GM21526 (cell line): Measurements from ENCODE around the gene AMBRA1.
"Not testable (repeated sequence)": the region's sequence is repeated elsewhere in the genome, so short reads cannot be mapped to it uniquely, and the experiment has no call there.

Experiments
- ATAC-seq: cut with Tn5 transposase; IDR thresholded peaks from one replicate; pipeline ENCODE4 v1.9.1; 2021; ENCODE audit warnings: moderate library complexity; ENCODE audit not compliant: unreplicated experiment, low FRiP score

Gene AMBRA1

GRCh38 chr11:46518928-46519327 is 74.9 kb downstream of the AMBRA1 start:
- ATAC-seq = not testable (repeated sequence)

GRCh38 chr11:46514370-46514769 is 79.5 kb downstream of the AMBRA1 start:
- ATAC-seq = no peak

GRCh38 chr11:46513934-46514342 is 79.9 kb downstream of the AMBRA1 start:
- no peak for ATAC-seq

- no peak for ATAC-seq
These were observed 81.5 kb downstream of the AMBRA1 start for GRCh38 chr11:46512261-46512881.

DNA sequence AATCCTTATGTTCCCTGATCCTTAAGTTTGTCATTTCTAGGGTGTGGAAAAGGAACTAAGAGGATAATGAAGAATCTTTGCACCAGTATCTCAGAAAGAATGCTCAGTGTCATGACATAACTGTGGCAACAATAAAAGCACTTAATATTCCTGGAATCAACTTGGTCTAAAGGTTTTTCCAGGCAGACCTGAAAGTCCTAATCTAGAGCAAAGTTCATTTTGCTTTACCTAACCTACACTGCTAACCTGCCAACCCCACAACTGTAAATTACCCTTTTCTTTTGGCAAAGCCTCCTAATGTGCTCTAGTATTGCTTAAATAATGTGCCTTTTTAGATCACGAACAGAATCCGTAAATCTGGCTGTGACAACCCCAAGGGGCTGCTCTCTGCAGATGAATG is 82.5 kb downstream of the AMBRA1 start:
- ATAC-seq = no peak

- no peak for ATAC-seq
These were observed 85.5 kb downstream of the AMBRA1 start for GRCh38 chr11:46508360-46508759.

DNA sequence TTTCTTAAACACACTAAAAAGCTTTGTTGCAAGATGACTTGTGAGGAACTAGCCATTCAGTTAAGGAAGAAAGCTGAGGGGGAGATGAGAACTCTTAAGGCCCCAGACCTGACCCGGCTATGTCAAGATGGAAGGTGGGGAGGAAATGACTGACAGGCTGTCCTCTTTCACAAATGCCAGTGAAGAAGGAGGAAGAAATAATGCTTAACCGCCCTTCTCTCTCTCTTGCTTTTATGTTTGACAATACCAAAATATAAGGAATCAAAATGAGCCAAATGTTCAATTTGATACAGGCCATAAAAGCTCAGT is 87.4 kb downstream of the AMBRA1 start:
- ATAC-seq = no peak

DNA sequence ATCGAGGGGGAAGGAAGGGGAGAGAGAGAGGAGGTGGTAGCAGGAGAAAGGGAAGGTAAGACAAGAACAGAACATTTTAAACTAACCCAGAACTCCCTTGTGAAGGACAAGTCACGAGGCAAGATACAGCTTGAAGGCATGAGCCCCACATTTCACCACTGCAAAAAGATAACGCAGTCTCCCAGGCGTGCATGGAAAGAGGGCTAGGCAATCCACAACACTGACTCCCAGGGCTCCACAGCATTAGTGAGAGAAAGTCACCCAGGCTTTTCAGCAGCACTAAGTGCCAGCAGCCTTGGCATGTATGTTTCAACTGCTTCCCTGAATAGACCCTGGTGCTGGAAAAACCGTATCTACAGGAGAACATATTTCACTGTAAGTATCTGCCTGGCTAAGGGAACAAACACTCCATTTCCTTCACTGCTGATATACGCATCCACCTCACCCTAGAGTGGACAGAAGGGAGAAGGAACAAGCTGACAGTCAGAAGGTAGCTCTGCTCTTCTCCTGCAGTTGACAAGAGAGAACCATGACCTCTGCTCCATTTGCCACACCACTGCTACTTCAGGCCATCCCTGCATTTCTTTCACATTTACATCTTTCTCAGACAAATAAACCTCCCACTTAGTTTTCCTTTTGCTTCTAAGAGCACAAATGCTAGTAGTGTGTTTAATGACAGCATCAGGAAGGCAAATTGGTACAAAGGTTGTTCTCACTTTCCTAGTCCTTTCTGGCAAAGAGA is 87.9 kb downstream of the AMBRA1 start:
- ATAC-seq = no peak

GRCh38 chr11:46504817-46505613 is 88.8 kb downstream of the AMBRA1 start:
- ATAC-seq = no peak

GRCh38 chr11:46499821-46500220 is 94.0 kb downstream of the AMBRA1 start:
- ATAC-seq = no peak

GRCh38 chr11:46498968-46499367 is 94.9 kb downstream of the AMBRA1 start:
- no peak for ATAC-seq

DNA sequence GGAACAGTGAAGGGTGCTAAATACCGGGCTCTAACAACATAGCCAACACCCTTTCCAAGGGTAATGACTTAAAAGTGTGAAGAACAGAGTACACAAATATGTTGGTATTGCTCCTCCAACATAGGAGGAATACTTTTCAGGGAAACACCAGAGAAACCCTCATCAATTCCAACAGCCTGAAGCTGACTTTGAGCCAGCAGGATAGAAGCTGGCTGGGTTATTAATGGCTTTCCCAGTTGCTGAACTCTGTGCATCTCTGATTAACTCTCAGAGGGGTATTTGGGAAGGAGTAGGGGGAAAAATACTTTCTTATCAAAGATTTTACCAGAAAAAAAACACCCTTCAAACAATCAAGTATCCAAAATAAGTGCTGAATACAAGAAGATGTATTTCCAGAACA is 95.6 kb downstream of the AMBRA1 start:
- no peak for ATAC-seq

DNA sequence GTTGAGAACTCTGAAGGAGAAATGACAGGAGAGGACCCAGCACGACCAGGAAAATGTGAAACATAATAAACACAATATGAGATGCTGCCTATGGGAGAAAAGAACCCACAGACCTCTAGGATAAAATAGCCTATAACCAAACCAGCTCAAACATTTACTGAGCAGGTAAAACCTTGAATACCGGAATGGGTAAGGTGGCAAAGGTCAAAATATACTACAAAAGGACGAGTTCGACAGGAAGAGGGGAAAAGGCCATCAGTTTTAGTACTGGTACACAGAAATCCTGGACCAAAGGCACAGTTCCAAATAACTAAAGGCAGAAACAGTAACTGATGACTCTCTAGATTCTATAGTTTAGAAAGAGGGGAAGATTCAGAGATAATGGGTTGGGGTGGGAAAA is 96.3 kb downstream of the AMBRA1 start:
- ATAC-seq = no peak

DNA sequence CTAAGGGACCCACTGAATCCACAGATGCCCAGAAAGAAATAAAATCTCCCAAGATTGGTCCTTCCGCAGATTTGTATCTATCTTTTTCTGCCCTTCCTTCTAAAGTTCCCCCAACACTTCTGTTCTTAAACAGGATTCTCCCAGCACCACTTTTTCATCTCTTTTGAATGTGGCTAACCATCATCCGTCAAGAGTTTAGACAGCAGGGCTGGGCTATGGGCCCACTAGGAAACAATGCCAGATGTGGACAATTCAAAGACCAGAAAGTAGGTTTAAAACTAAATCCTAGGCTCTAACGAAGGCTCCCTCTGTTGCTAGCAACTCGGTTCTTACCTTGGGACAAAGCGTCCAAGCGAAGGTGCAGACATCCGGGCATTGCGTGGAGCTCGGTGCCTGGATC is 100.0 kb downstream of the AMBRA1 start:
- no peak for ATAC-seq

DNA sequence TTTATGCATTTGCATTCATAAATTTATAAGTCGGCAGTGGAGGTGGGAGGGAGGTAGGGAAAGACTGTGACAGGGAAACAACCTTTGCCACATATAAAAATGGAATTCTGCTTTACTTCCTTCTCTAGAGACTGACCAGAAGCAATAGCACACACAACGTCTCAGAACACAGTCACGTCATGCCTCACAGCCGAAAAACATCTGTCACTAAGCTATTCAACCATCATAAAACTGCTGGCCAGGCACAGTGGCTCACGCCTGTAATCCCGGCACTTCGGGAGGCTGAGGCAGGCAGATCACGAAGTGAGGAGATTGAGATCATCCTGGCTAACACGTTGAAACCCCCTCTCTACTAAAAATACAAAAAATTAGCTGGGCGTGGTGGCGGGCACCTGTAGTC is 101.3 kb downstream of the AMBRA1 start:
- ATAC-seq = no peak

- ATAC-seq = no peak
These were observed 102.0 kb downstream of the AMBRA1 start for GRCh38 chr11:46491661-46492330.

GRCh38 chr11:46490666-46491065 is 103.2 kb downstream of the AMBRA1 start:
- ATAC-seq = no peak

- ATAC-seq = no peak
These were observed 103.9 kb downstream of the AMBRA1 start for GRCh38 chr11:46489656-46490560.

DNA sequence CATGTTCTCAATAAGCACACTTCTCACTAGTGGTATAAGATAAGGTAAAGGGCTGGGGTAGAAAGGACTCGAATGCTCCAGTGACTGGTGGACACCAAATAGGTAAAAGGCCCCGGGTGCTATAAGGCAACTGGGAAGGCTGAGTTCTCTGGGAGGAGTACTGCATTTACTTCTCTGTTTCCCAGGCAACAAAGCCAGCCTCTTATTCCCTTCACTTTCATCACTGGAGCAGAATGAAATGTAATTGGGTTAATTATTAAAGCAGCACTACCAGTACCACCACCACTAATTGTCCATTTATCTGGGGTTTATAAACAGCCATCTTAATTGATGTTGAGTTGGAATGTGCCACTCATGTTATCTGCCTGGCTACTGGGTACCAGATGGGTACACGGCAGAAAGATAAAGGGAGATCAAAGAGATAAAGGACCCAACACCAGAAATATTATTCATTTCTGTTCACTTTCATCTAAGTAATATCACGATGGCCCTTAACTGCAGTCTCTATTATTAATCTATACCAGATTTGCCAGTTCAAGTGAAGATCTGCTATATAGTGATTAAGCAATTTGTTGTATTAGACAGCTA is 107.9 kb downstream of the AMBRA1 start:
- ATAC-seq = no peak

DNA sequence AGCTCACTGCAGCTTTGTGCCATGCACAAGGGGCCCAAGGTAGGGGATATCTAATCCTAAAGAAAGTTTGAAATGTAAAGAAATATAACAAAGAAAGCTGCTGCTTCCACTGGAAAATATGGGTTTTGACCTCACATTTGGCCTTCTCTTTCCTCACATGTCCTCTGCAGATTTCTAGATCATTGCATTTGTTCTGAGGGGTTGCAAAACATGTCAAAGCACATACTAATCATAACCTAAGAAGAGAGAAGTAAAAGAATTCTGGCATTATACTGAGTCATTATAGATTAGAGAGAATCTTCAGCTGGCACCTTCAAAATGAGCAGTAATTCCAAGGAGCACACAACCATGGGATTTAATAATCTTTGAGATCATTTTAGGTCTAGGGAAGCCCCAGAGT is 109.7 kb downstream of the AMBRA1 start:
- ATAC-seq = no peak
